HG03571 (cell line): ENCODE data around the gene KRTAP12-2.

Experiments
- ATAC-seq: cut with Tn5 transposase; IDR thresholded peaks from one replicate; pipeline ENCODE4 v1.9.1; 2021; ENCODE audit not compliant: unreplicated experiment

The KRTAP12-2 gene

DNA sequence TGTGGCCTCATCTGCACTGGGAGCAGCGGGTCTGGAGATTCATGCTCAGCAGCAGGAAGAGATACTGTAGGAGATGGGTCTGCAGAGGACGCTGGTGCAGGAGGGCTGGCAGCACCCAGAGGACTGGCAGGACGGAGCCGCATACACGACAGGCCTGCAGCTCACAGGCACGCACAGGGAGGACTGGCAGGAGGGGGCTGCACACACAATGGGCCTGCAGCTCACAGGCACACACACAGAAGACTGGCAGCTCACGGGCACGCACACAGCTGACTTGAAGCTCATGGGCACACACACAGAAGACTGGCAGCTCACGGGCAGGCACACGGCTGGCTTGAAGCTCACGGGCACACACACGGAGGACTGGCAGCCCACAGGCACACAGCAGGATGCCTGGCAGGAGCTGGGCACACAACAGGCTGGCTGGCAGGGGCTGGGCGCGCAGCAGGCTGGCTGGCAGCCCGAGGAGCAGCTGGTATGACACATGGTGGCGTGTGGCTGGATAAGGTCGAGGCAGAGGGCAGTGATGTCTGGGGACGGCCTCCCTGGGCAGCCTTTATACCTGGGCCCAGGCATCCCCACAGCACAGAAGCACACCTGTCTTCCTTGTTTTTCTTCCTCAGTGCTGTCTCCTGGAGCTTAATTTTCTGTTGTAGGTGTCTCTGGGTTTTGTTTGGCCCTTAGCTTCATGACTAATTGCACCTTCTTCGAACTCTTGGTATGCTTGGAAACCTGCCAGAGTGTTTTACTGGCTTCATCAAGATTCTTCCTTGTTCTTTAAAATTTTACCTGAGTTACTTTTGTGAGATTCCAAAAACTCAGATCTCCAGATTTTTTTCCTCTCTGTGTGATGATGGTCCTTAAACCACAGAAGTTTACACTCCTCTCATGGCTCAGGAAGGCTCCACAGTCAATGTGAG is at the start of gene KRTAP12-2:
KRTAP12-2 (minus strand) TSS at position 527 of the 920 bp plus-strand sequence; CDS start at position 486, 41 bp downstream.
- no peak for ATAC-seq

DNA sequence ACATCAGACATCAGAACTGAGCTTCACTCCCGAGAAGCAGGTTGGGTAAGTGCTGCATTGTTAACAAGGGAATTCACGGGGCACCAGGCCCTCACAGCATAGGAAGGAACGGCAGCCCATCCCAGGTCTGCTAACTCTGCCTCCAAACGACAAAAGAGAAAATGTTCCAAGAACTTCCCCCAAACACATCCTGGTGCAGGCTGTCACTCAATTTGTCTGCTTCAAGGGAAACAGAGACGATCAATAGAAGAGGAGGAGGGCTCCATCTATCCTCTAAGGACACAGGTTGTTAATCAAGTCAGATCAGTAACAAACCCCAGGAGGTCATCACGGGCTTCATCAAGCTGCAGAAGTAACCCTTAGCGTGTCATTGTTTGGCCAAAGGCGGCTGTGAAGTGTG is 48.2 kb upstream of the KRTAP12-2 start:
- ATAC-seq, result no peak

GRCh38 chr21:44713846-44714245 is 47.1 kb upstream of the KRTAP12-2 start:
- ATAC-seq, result no peak

GRCh38 chr21:44713130-44713529 is 46.4 kb upstream of the KRTAP12-2 start:
- ATAC-seq, result no peak

GRCh38 chr21:44712203-44713028 is 45.7 kb upstream of the KRTAP12-2 start:
- ATAC-seq, result no peak

DNA sequence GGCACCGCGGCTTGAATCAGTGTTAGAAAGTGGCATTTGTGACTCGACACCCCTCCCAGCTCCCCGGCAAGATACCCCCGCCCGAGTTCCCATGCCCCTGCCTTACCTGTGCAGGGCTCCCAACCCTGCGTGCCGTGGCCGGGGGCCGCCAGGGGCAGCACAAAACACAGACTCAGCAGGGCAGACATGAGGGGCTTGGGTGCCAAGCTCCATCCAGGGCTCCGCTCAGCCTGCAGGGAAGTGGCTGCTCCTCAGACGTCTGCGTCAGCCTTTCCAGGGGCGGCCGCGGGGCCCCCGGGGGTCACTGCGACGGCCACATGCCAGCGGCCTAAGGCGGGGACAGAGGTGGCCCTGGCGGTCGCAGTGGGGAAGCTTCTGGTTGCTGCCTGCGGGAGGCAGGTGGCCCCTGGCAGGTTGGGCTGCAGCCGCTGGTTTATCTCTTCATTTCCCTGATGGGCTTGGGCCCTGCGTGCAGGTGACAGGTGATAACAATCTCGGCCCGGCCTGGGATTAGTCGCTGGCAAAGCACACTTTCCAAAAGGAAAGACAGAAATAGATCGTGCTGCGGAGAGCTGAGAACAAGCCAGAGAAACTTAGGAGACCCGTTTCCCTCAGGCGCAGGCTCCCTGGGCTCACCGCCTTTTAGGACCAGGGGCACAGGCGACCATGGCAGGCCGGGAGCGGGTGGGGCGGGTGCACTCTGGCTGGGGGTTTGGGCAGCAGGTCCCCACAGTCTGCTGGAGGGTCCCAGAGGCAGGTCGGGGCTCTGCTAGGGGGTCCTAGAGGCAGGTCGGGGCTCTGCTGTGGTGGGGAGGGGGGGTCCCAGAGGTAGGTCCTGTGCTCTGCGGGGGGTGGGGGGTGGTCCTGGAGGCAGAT is 44.8 kb upstream of the KRTAP12-2 start, which contains the start of gene TSPEAR:
TSPEAR (minus strand) TSS at position 246 of the 876 bp plus-strand sequence; CDS start at position 188, 58 bp downstream.
- ATAC-seq, result no peak

DNA sequence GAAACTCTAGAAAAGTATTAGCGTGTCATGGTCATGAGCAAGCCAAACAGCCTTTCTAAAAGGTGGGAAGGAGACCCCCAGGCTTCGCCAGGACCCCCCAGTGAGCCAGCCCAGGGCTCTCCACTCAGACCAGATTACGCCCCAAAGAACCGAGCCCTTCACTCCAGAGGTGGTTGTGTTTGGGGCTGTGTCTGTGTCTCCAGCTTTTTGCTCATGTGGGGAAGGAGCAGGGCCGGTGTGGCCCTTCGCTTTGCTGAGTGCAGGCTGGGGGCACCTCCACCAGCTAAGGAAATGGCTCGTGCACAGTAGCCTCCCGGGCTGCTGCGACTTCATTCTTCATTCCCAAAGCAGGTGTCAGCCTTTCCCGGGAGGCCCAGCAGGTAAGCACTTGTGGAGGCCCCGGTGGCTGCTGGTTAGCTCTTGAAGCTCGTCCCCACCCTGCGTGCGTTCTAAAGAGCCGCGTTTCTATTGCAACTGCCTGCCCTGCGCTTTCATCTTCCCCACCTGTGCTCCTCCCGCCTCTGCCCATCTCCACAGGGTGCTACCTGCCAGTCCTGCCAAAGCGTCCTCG is 44.1 kb upstream of the KRTAP12-2 start:
- ATAC-seq, result no peak

- ATAC-seq, result no peak
Observed at GRCh38 chr21:44710294-44710665, 43.6 kb upstream of the KRTAP12-2 start.

- no peak for ATAC-seq
Observed at GRCh38 chr21:44709426-44710293, 42.9 kb upstream of the KRTAP12-2 start.

GRCh38 chr21:44708866-44709425 is 42.2 kb upstream of the KRTAP12-2 start:
- no peak for ATAC-seq

GRCh38 chr21:44708213-44708865 is 41.6 kb upstream of the KRTAP12-2 start:
- no peak for ATAC-seq

DNA sequence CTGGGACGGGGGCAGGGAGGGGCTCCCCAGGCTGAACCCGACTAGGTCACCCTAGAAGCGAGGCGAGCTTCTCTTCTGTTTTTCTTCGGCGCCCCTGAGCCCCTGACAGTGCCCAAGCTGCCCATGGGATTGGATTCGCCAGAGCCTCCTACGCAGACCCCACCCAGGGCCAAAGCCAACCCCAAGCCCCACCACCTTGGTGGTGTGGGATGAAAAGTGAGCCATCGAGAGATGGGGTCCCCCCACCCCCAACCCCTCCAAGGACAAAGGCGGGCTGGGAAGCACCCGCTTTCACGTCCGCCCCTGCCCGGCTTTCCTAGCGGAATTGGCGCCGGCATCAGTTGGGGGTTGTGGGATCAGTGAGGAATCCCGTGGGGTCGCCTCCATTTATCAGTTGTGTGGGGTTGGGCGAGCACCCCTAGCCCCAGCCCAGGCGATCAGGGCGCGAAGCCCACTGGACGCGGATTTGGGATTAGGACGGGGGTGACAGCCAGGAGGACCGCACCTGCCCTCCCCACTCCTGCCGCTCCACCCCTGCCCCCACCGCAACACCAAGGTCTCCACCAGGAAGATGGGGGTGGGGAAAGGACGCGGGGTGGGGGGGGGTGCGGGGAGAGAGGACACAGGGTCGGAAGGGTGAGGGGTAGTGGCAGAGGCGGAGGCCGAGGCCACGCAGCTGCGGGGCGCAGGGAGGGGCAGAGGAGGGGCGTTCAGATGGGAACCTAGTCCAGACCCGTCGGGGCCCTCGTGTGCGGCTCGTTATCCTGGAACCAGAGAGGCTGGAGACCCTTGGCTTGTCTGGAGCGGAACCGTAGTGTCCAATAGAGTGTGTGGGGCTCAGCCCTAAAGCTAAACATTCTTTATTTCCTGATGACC is 40.2 kb upstream of the KRTAP12-2 start:
- ATAC-seq, result no peak

GRCh38 chr21:44706026-44706705 is 39.4 kb upstream of the KRTAP12-2 start:
- no peak for ATAC-seq

GRCh38 chr21:44704636-44705001 is 37.9 kb upstream of the KRTAP12-2 start:
- ATAC-seq, result no peak

- ATAC-seq, result no peak
Observed at GRCh38 chr21:44703731-44704635, 37.3 kb upstream of the KRTAP12-2 start.
